ENCODE data around the gene GGN. TPM values are rescaled to one million over a fixed set of nuclear protein-coding genes. Genes with fewer than 3 reads are reported as not detected.

GGN gene
- total RNA-seq, 2 experiments from 2014 or later: not detected

- ATAC-seq (ENCODE audit: low read depth): no peak
- no peaks in the 10 kb centered on the region for H3K27me3 Mint-ChIP-seq
- peak overlapping the region; percentile 96 for H3K27ac Mint-ChIP-seq
- POLR2A ChIA-PET: interaction anchor here (0.8 to 0.9 kb wide), 2 partner anchors 25 to 37 kb away, joined by 5 to 6 read pairs; partner anchors contain the start of gene PSMD8
- peaks cover 11% of the 10 kb centered on the region for H3K4me1 Mint-ChIP-seq
- peak overlapping the region; percentile 93 for H3K4me3 Mint-ChIP-seq
- H3K9me3 Mint-ChIP-seq: no peaks in the 10 kb centered on the region
- no peak for DNase-seq
- peaks cover 3% of the 10 kb centered on the region for H3K36me3 Mint-ChIP-seq
Observed at GRCh38 chr19:38337360-38337653, 50.5 kb downstream of the GGN start.

GRCh38 chr19:38336638-38337359, 51.0 kb downstream of the GGN start:
- Mint-ChIP-seq H3K4me3 (peak overlapping the region; percentile 93), H3K36me3 (peaks cover 3% of the 10 kb centered on the region), H3K27ac (peak overlapping the region; percentile 96), H3K9me3 (no peaks in the 10 kb centered on the region), H3K27me3 (no peaks in the 10 kb centered on the region), H3K4me1 (peaks cover 11% of the 10 kb centered on the region)
- ATAC-seq (ENCODE audit: low read depth) (peak; percentile 61), DNase-seq (peak; percentile 95)
- POLR2A ChIA-PET: interaction anchor here (0.8 to 1.9 kb wide), 4 partner anchors 26 to 102 kb away, joined by 3 to 26 read pairs (median 6); partner anchors contain the start of gene PSMD8

- Mint-ChIP-seq H3K36me3 (peaks cover 2% of the 10 kb centered on the region), H3K4me3 (peak overlapping the region; percentile 93), H3K27me3 (no peaks in the 10 kb centered on the region), H3K4me1 (peaks cover 11% of the 10 kb centered on the region), H3K27ac (peak overlapping the region; percentile 96), H3K9me3 (no peaks in the 10 kb centered on the region)
- DNase-seq: peak; percentile 92
- POLR2A ChIA-PET: interaction anchor here (0.6 to 1.9 kb wide), 7 partner anchors 38 to 429 kb away, joined by 3 to 26 read pairs (median 3); partner anchors contain the start of genes PSMD8, SIPA1L3 and WDR87
- peak; percentile 78 for ATAC-seq (ENCODE audit: low read depth)
Observed at GRCh38 chr19:38335949-38336637, 51.7 kb downstream of the GGN start.

Other genes with a start within 250 kb of the GGN start
- gene DPF1, start 163.8 kb downstream of the GGN start, total RNA-seq: under 1 TPM; 0.14 to 0.31 TPM
- not detected for gene PPP1R14A, start 131.7 kb downstream of the GGN start, total RNA-seq
- 10 to 100 TPM; 50.3 to 60.9 TPM for gene SPINT2, start 123.5 kb downstream of the GGN start, total RNA-seq
- gene C19orf33, start 83.8 kb downstream of the GGN start, total RNA-seq: not detected
- gene YIF1B, start 72.1 kb downstream of the GGN start, total RNA-seq: 10 to 100 TPM; 59.9 to 65.5 TPM
- gene KCNK6, start 68.2 kb downstream of the GGN start, total RNA-seq: 10 to 100 TPM; 12.9 to 13.3 TPM
- 10 to 100 TPM; 11.9 to 12.4 TPM for gene CATSPERG, start 52.2 kb downstream of the GGN start, total RNA-seq
- 100 to 1,000 TPM; 127 to 131 TPM for gene PSMD8, start 13.5 kb downstream of the GGN start, total RNA-seq
- 1 to 10 TPM; 1.8 to 2.6 TPM for gene SPRED3, start 663 bp upstream of the GGN start, total RNA-seq
- gene FAM98C, start 15.1 kb upstream of the GGN start, total RNA-seq: 10 to 100 TPM; 32.5 to 37.7 TPM
- under 1 TPM; 0.31 to 0.80 TPM for gene RASGRP4, start 38.2 kb upstream of the GGN start, total RNA-seq
- 1 to 10 TPM; 2.9 to 3.5 TPM for gene RYR1, start 45.7 kb upstream of the GGN start, total RNA-seq
- 100 to 1,000 TPM; 299 to 313 TPM for gene MAP4K1, start 229.9 kb upstream of the GGN start, total RNA-seq
- gene EIF3K, start 231.2 kb upstream of the GGN start, total RNA-seq: 100 to 1,000 TPM; 307 to 308 TPM

All from activated naive CD8-positive, alpha-beta T cell treated with anti-CD3 and anti-CD28 coated beads, Interleukin-2, amount 10 ng/mL, durations not matched to agents 7 days and 5 days (primary cell).